Measurements from ENCODE around the gene GLT8D1.

GLT8D1 gene

GRCh38 chr3:52712291-52713212, 7.0 kb upstream of the GLT8D1 start:
- no peak overlapping the region for H3K4me3 ChIP-seq (ENCODE audit: low read depth, low read length)
- DNase-seq (ENCODE audit: low read depth): no peak

GRCh38 chr3:52710512-52710911, 4.9 kb upstream of the GLT8D1 start:
- TF ChIP-seq, protein P1, sequence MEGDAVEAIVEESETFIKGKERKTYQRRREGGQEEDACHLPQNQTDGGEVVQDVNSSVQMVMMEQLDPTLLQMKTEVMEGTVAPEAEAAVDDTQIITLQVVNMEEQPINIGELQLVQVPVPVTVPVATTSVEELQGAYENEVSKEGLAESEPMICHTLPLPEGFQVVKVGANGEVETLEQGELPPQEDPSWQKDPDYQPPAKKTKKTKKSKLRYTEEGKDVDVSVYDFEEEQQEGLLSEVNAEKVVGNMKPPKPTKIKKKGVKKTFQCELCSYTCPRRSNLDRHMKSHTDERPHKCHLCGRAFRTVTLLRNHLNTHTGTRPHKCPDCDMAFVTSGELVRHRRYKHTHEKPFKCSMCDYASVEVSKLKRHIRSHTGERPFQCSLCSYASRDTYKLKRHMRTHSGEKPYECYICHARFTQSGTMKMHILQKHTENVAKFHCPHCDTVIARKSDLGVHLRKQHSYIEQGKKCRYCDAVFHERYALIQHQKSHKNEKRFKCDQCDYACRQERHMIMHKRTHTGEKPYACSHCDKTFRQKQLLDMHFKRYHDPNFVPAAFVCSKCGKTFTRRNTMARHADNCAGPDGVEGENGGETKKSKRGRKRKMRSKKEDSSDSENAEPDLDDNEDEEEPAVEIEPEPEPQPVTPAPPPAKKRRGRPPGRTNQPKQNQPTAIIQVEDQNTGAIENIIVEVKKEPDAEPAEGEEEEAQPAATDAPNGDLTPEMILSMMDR (conservative IDR thresholded peaks at IDR 0.05; ENCODE audit: low read depth, low read length): no peak
- no peak overlapping the region for H3K4me3 ChIP-seq (ENCODE audit: low read depth, low read length)
- no peak for DNase-seq (ENCODE audit: low read depth)

More at GRCh38 chr3:52712291-52713212, 7.0 kb upstream of the GLT8D1 start:
- TF ChIP-seq, protein P1 (conservative IDR thresholded peaks at IDR 0.05; ENCODE audit: low read depth, low read length): no peak

DNA sequence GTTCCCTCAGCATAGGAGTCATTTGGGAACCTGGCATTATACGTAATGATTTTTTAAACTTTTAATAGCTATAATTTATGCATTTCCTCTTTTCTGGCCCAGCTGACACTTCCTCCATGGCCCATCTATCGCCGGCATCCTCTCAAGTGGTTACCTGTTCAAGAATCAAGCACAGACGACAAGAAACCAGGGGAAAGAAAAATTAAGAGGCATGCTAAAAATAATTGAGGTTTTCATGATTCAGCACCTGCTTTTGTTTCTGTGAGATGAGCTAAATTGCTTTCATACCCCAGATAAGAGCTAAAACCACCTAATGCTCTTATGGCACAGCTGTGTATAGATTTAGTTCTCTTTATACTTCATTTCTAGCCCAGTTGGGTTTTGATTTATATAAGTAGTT, 2.0 kb upstream of the GLT8D1 start:
- DNase-seq (ENCODE audit: low read depth): no peak
- peak overlapping the region; percentile 100 for H3K4me3 ChIP-seq (ENCODE audit: low read depth, low read length)
- TF ChIP-seq, protein P1 (conservative IDR thresholded peaks at IDR 0.05; ENCODE audit: low read depth, low read length): no peak

GRCh38 chr3:52705438-52705687, 228 bp downstream of the GLT8D1 start:
- TF ChIP-seq, protein P1 (conservative IDR thresholded peaks at IDR 0.05; ENCODE audit: low read depth, low read length): no peak
- no peak for DNase-seq (ENCODE audit: low read depth)
- peak overlapping the region; percentile 100 for H3K4me3 ChIP-seq (ENCODE audit: low read depth, low read length)

DNA sequence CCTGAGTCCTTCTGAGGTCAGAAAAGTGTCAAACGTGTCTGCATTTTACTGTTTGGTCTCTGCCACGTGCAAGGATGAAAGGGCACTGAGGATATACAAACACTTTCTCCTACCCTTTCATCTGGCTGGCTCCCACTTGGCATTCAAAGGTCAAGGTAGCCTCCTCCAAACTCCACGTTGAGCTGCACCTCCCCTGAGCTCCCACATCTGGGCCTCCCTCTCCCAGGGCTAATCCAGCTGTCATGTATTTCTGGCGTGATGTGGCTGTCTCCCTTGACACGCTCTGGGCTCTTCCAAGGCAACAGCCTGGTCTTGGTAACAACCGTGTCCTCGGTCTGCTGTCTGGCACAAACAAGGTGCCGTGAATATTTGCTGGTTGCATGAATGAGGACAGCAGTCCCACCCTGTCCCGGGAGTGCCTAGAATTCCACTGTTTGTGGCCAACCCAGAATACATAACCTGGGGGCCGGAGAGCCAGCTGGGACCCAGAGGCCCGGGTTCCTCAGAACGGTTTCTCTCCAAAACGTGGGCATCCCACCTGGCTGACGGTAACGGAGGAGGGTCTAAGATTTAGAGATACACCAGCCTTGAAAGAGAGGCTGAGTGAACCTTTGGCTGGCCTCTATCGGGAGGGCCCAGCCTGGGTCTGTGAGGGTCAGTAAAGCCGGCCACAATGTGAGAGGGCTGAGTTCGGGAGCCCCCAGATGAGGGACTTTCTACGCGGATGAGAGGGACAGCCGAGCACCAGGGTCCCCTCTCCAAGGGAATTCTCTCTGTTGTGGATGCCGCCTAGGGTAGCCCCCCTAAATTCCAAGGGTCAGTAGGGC, 767 bp downstream of the GLT8D1 start:
- H3K4me3 ChIP-seq (ENCODE audit: low read depth, low read length): peak overlapping the region; percentile 100
- DNase-seq (ENCODE audit: low read depth): peak; percentile 33
- TF ChIP-seq, protein P1 (conservative IDR thresholded peaks at IDR 0.05; ENCODE audit: low read depth, low read length): no peak

DNA sequence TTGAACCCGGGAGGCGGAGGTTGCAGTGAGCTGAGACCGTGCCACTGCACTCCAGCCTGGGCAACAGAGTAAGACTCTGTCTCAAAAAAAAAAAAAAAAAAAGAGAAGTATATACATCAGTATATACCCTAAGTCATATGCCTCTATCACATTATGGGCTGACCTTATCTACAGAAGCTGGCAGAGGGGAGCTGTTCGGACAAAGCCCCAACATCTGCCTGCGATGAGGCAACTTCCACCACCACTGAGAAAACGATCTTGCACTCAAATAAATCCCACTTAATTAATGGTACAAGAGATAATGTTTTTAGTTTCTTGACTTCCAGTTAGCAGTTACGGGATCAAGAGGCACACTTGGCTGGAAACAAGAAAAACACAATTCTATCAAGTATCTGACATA, 2.2 kb downstream of the GLT8D1 start:
- TF ChIP-seq, protein P1 (conservative IDR thresholded peaks at IDR 0.05; ENCODE audit: low read depth, low read length): no peak
- no peak overlapping the region for H3K4me3 ChIP-seq (ENCODE audit: low read depth, low read length)

More for the DNA sequence above, 2.2 kb downstream of the GLT8D1 start:
- DNase-seq (ENCODE audit: low read depth): no peak
